HG02970 (cell line): ENCODE measurements around the gene MRPL4.

Experiments used
- ATAC-seq: cut with Tn5 transposase; IDR thresholded peaks from one replicate; pipeline ENCODE4 v1.9.1; 2021; ENCODE audit warnings: mild to moderate bottlenecking, moderate library complexity, moderate number of reproducible peaks; ENCODE audit not compliant: unreplicated experiment, low FRiP score

MRPL4 gene

DNA sequence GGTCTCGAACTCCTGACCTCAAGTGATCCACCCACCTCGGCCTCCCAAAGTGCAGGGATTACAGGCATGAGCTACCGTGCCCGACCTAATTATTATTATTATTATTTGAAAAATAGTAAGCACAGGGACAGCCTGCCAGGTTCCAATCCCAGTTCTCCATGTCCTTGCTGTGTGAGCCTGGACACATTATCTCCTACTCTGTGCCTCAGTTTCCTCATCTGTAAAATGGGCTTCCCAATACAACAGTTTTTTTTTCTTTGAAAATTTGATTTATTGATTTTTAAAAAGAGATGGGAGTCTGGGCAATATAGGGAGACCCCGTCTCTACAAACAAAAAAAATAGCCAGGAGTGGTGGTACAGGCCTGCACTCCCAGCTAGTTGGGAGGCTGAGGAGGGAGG, 54.3 kb downstream of the MRPL4 start:
- ATAC-seq, result no peak

DNA sequence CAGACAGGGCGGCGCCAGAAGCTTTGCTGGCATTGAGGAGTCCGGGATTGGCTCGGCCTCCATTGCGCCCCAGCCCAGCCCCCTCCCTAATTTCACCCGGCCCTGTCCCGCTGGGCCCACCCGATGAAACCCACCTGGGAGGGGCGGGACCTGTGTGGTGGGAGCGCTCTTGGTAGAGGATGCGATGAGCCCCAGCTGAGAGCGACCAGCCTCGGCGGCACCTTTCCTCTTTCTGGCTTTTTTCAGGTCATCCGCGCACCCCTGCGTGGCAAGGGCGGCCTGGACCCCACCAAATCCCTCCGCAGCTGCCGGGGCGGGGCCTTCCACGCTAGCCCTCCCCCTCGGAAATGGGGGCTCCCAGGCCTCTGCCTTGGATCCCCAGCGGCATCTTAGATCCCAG, 57.4 kb downstream of the MRPL4 start, which contains the start of gene ZGLP1:
ZGLP1 (minus strand) TSS at position 393 of the 400 bp plus-strand sequence.
- no peak for ATAC-seq
